KOPT-K1 (cell line): Measurements from ENCODE around the gene ACO1.

ENCODE experiments used
- H3K27ac ChIP-seq: fragments of 200-600 bp; sonication (generic); 2 replicates; pipeline ENCODE4 v1.5.1; 2016; ENCODE audit warnings: antibody characterized with exemption, mild to moderate bottlenecking, low read depth, low read length; ENCODE audit not compliant: poor library complexity, severe bottlenecking
- H3K36me3 ChIP-seq: fragments of 200-600 bp; sonication (generic); 2 replicates; pipeline ENCODE4 v1.5.1; 2017; ENCODE audit warnings: antibody characterized with exemption, mild to moderate bottlenecking, low read length, moderate library complexity; ENCODE audit not compliant: insufficient read depth
- H3K9me3 ChIP-seq: fragments of 200-600 bp; sonication (generic); 2 replicates; pipeline ENCODE4 v1.5.1; 2017; ENCODE audit warnings: antibody characterized with exemption, low read length, mild to moderate bottlenecking; ENCODE audit not compliant: insufficient read depth, poor library complexity, severe bottlenecking

ACO1 gene

GRCh38 chr9:32395510-32396216, 11.2 kb downstream of the ACO1 start:
- H3K27ac ChIP-seq: no peak overlapping the region
- no peaks in the 10 kb centered on the region for H3K36me3 ChIP-seq
- no peaks in the 10 kb centered on the region for H3K9me3 ChIP-seq

- Histone ChIP-seq H3K9me3 (no peaks in the 10 kb centered on the region), H3K36me3 (no peaks in the 10 kb centered on the region), H3K27ac (no peak overlapping the region)
These were observed 13.8 kb downstream of the ACO1 start for GRCh38 chr9:32398207-32398606.

- Histone ChIP-seq H3K36me3 (no peaks in the 10 kb centered on the region), H3K9me3 (no peaks in the 10 kb centered on the region), H3K27ac (no peak overlapping the region)
These were observed 14.8 kb downstream of the ACO1 start for GRCh38 chr9:32399110-32399815.

GRCh38 chr9:32401488-32401887, 17.0 kb downstream of the ACO1 start:
- Histone ChIP-seq H3K27ac (no peak overlapping the region), H3K36me3 (peaks cover 7% of the 10 kb centered on the region; the same call in 1 of the 2 replicates), H3K9me3 (peaks cover 5% of the 10 kb centered on the region)

- H3K36me3 ChIP-seq: peaks cover 20% of the 10 kb centered on the region
- H3K27ac ChIP-seq: no peak overlapping the region
- peaks cover 5% of the 10 kb centered on the region for H3K9me3 ChIP-seq
These were observed 19.3 kb downstream of the ACO1 start for GRCh38 chr9:32403567-32404260.

GRCh38 chr9:32404402-32404801, 20.0 kb downstream of the ACO1 start:
- Histone ChIP-seq H3K36me3 (peaks cover 27% of the 10 kb centered on the region), H3K27ac (no peak overlapping the region)

GRCh38 chr9:32404856-32405255, 20.4 kb downstream of the ACO1 start:
- H3K9me3 ChIP-seq: peaks cover 5% of the 10 kb centered on the region
- no peak overlapping the region for H3K27ac ChIP-seq
- peaks cover 27% of the 10 kb centered on the region for H3K36me3 ChIP-seq

More at GRCh38 chr9:32404402-32404801, 20.0 kb downstream of the ACO1 start:
- peaks cover 5% of the 10 kb centered on the region for H3K9me3 ChIP-seq

- peaks cover 27% of the 10 kb centered on the region for H3K36me3 ChIP-seq
- H3K27ac ChIP-seq: no peak overlapping the region
- peaks cover 5% of the 10 kb centered on the region for H3K9me3 ChIP-seq
These were observed 21.1 kb downstream of the ACO1 start for GRCh38 chr9:32405506-32405905.

GRCh38 chr9:32406046-32406445, 21.6 kb downstream of the ACO1 start:
- Histone ChIP-seq H3K36me3 (peaks cover 27% of the 10 kb centered on the region), H3K9me3 (peaks cover 5% of the 10 kb centered on the region), H3K27ac (no peak overlapping the region)

- peaks cover 23% of the 10 kb centered on the region for H3K36me3 ChIP-seq
- no peaks in the 10 kb centered on the region for H3K9me3 ChIP-seq
- no peak overlapping the region for H3K27ac ChIP-seq
These were observed 27.3 kb downstream of the ACO1 start for GRCh38 chr9:32411753-32412152.

GRCh38 chr9:32412440-32412839, 28.0 kb downstream of the ACO1 start:
- Histone ChIP-seq H3K27ac (no peak overlapping the region), H3K36me3 (peaks cover 22% of the 10 kb centered on the region), H3K9me3 (no peaks in the 10 kb centered on the region)

DNA sequence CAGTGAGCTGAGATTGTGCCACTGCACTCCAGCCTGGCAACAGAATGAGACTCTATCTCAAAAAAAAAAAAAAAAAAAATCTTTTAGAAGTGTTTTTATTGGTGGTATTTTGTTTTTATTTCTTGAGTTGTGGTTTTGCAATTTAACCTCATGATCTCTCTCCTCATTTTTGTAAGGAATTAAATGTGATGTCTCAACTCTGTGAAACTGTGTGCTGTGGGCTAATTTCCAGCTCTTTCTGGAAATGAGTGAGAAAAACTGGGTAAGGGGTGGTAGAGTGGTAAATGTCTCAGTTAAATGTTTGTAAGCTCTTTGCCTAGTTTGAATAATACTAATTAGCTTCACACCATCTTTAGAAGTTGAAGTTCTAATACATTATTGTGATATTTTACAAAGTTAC, 29.0 kb downstream of the ACO1 start:
- Histone ChIP-seq H3K36me3 (peaks cover 12% of the 10 kb centered on the region), H3K9me3 (no peaks in the 10 kb centered on the region), H3K27ac (no peak overlapping the region)

DNA sequence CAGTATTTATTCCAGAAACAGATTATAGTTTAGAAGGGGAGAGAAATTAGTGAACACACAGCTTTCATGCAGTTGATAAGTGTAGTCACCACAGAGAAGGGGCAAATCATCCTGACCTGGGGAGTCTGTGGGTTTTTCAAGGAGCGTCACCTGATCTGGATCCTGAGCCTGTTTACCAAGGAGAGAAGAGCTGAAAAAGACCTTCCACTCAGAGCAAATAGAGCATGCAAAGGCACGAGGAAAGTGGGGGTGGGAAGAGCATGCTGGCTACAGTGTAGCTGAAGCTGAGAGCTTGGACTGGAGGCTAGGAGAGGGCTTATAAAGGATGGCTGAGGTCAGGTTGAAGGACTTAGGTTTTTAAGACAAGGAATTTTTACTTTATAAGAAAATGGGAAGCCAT, 30.4 kb downstream of the ACO1 start:
- Histone ChIP-seq H3K9me3 (no peaks in the 10 kb centered on the region), H3K27ac (no peak overlapping the region), H3K36me3 (0 out of 2 replicates have a peak, but pooled peaks cover 3% of the 10 kb centered on the region)

DNA sequence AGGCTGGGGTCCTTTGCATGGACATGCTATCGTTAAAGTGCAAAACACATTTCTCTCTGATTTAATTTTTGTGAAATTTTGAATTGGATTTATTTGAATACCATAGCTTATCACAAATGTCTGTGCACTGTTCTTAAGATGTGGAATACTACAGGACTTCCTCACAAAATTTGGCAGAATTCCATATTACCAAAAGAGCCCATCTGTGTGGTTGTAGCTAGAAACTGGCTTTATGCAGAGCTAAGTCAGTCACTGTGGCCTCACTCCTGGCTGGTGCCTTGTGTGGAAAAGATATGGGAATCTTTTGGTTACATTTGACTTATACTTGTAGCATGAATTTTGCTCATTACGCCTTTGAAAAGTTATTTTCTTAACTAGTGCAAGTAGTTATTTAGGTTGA, 35.5 kb downstream of the ACO1 start:
- Histone ChIP-seq H3K27ac (no peak overlapping the region), H3K9me3 (no peaks in the 10 kb centered on the region), H3K36me3 (peaks cover 13% of the 10 kb centered on the region)

DNA sequence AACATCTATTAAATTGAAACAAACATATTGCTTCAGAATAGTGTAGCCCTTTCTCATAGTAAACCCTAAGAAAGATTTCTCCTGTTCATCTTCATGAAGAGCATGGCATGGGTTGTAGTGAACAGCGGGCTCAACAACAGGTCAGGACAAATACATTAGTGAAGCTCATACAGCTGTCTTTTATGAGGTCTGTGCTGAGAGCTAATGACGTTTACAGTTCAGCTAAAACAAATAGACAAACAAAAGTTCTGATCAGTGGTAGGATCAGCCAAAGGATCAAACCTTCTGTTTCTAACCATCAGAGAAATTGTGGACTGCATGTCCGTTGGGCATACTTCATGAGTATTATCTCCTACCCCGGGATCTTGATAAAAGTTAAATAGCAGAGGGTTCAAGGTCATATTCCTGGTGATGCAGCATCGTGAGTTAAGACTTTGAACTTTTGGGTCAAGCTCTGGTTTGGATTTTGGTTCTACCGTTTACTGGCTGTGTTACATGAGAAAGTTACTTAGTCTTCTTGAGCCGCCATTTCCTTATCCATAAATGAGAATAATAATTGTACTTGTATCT, 37.9 kb downstream of the ACO1 start:
- Histone ChIP-seq H3K27ac (no peak overlapping the region), H3K9me3 (no peaks in the 10 kb centered on the region), H3K36me3 (peaks cover 14% of the 10 kb centered on the region)
